ENCODE results near the gene INTS11. TPM values are rescaled to one million over a fixed set of nuclear protein-coding genes. Genes with fewer than 3 reads are reported as not detected.

Gene INTS11
- total and polyA plus RNA-seq, 2 of the 13 experiments (the other 11 are each of a cell fraction or from before 2014, with no cell fraction given) = 52.8 to 94.8 TPM

DNA sequence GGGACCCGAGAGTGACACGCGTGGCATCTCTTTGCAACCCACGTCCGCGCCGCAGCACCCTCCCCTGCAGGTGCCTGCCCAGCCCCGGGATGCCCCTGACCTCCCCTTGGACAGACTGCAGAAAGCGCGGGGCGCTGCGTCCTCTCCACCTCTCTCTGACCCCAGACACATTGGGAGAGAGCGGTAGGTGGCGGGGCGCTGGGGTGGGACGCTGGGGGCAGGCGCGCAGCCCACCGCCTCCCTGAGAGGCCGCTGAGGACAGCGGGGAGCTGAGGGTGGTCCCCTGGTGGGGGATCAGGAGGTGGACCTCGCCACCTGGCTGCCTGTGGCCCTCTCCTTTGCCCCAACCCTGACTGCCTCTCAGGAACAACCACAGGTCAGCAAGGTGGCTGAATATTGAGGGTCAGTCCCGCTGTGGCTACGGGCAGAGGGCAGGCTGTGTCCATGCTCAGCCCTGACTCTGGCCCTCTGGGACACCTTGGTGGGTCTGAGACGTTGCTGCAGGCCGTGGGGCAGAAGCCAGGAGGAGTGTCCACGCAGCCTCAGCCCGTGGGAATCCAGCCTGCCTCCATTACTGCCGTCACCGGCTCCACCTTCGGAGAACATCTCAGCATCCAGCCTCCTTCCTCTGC, 50.0 kb downstream of the INTS11 start (continued):
- TF ChIP-seq, protein P1, sequence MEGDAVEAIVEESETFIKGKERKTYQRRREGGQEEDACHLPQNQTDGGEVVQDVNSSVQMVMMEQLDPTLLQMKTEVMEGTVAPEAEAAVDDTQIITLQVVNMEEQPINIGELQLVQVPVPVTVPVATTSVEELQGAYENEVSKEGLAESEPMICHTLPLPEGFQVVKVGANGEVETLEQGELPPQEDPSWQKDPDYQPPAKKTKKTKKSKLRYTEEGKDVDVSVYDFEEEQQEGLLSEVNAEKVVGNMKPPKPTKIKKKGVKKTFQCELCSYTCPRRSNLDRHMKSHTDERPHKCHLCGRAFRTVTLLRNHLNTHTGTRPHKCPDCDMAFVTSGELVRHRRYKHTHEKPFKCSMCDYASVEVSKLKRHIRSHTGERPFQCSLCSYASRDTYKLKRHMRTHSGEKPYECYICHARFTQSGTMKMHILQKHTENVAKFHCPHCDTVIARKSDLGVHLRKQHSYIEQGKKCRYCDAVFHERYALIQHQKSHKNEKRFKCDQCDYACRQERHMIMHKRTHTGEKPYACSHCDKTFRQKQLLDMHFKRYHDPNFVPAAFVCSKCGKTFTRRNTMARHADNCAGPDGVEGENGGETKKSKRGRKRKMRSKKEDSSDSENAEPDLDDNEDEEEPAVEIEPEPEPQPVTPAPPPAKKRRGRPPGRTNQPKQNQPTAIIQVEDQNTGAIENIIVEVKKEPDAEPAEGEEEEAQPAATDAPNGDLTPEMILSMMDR (CRISPR knock-in tag; IDR thresholded peaks at IDR 0.05) = no peak
- TF ChIP-seq RAD21 (CRISPR knock-in tag; IDR thresholded peaks at IDR 0.05) (no peak), POGZ (CRISPR knock-in tag; IDR thresholded peaks at IDR 0.05) (no peak), ZNF543 (CRISPR knock-in tag; IDR thresholded peaks at IDR 0.05) (0 out of 2 replicates have a peak, but pooled peaks have one; percentile 39), FOSL2 (CRISPR knock-in tag; IDR thresholded peaks at IDR 0.05) (0 out of 2 replicates have a peak, but pooled peaks have one; percentile 4), ZNF646 (CRISPR knock-in tag; IDR thresholded peaks at IDR 0.05) (no peak), ZFP36L1 (CRISPR knock-in tag; IDR thresholded peaks at IDR 0.05) (no peak), ZNF768 (CRISPR knock-in tag; IDR thresholded peaks at IDR 0.05) (0 out of 2 replicates have a peak, but pooled peaks have one; percentile 7), SIX1 (CRISPR knock-in tag; IDR thresholded peaks at IDR 0.05; ENCODE audit: borderline replicate concordance) (no peak), RBFOX2 (IDR thresholded peaks at IDR 0.05; ENCODE audit: low read depth, low read length) (peak; percentile 4; the same call in 1 of the 2 replicates), ZNF446 (CRISPR knock-in tag; IDR thresholded peaks at IDR 0.05) (0 out of 2 replicates have a peak, but pooled peaks have one; percentile 39), KLF16 (CRISPR knock-in tag; IDR thresholded peaks at IDR 0.05) (no peak), MAFG (CRISPR knock-in tag; IDR thresholded peaks at IDR 0.05) (no peak), GATA4 (IDR thresholded peaks at IDR 0.05; ENCODE audit: borderline replicate concordance, low read depth) (no peak), CBX5 (CRISPR knock-in tag; IDR thresholded peaks at IDR 0.05; ENCODE audit: borderline replicate concordance) (no peak)
- TF ChIP-seq, protein P2, sequence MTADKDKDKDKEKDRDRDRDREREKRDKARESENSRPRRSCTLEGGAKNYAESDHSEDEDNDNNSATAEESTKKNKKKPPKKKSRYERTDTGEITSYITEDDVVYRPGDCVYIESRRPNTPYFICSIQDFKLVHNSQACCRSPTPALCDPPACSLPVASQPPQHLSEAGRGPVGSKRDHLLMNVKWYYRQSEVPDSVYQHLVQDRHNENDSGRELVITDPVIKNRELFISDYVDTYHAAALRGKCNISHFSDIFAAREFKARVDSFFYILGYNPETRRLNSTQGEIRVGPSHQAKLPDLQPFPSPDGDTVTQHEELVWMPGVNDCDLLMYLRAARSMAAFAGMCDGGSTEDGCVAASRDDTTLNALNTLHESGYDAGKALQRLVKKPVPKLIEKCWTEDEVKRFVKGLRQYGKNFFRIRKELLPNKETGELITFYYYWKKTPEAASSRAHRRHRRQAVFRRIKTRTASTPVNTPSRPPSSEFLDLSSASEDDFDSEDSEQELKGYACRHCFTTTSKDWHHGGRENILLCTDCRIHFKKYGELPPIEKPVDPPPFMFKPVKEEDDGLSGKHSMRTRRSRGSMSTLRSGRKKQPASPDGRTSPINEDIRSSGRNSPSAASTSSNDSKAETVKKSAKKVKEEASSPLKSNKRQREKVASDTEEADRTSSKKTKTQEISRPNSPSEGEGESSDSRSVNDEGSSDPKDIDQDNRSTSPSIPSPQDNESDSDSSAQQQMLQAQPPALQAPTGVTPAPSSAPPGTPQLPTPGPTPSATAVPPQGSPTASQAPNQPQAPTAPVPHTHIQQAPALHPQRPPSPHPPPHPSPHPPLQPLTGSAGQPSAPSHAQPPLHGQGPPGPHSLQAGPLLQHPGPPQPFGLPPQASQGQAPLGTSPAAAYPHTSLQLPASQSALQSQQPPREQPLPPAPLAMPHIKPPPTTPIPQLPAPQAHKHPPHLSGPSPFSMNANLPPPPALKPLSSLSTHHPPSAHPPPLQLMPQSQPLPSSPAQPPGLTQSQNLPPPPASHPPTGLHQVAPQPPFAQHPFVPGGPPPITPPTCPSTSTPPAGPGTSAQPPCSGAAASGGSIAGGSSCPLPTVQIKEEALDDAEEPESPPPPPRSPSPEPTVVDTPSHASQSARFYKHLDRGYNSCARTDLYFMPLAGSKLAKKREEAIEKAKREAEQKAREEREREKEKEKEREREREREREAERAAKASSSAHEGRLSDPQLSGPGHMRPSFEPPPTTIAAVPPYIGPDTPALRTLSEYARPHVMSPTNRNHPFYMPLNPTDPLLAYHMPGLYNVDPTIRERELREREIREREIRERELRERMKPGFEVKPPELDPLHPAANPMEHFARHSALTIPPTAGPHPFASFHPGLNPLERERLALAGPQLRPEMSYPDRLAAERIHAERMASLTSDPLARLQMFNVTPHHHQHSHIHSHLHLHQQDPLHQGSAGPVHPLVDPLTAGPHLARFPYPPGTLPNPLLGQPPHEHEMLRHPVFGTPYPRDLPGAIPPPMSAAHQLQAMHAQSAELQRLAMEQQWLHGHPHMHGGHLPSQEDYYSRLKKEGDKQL (CRISPR knock-in tag; IDR thresholded peaks at IDR 0.05; ENCODE audit: low read depth) = no peak
